WTC11 (cell line): ENCODE measurements around the gene ZNF428. TPM values are rescaled to one million over a fixed set of nuclear protein-coding genes. Genes with fewer than 3 reads are reported as not detected.

Experiments
- ATAC-seq: fragments of 200-7000 bp; cut with Tn5 transposase; 2 replicates; pipeline ENCODE4 v1.10.0; 2021; ENCODE audit warnings: mild to moderate bottlenecking, moderate library complexity
- CTCF ChIA-PET: fragments of 300-600 bp; sonication (Branson Sonifier 250); formaldehyde crosslinking; loops from one replicate; lab custom pipeline; 2021; ENCODE audit warnings: antibody characterized with exemption; lab: Charles Lee
- POLR2A ChIA-PET: fragments of 350-600 bp; sonication (Branson Sonifier 250); formaldehyde crosslinking; loops from one replicate; lab custom pipeline; 2021; ENCODE audit warnings: antibody characterized with exemption; lab: Charles Lee
- DNase-seq: peaks from one replicate; pipeline ENCODE4 v3.0.0; 2021; ENCODE audit warnings: low spot score
- H3K27ac Mint-ChIP-seq: 2 replicates; pipeline ENCODE4 v1.8.0; 2021; ENCODE audit warnings: mixed read lengths
- H3K27me3 Mint-ChIP-seq: 2 replicates; pipeline ENCODE4 v1.8.0; 2021; ENCODE audit warnings: low read depth, mild to moderate bottlenecking, moderate library complexity, mixed read lengths
- H3K36me3 Mint-ChIP-seq: 2 replicates; pipeline ENCODE4 v1.8.0; 2021; ENCODE audit warnings: mixed read lengths
- H3K4me1 Mint-ChIP-seq: 2 replicates; pipeline ENCODE4 v1.8.0; 2022; ENCODE audit warnings: mixed read lengths
- H3K4me3 Mint-ChIP-seq: 2 replicates; pipeline ENCODE4 v1.8.0; 2021; ENCODE audit warnings: mild to moderate bottlenecking, moderate library complexity, mixed read lengths
- H3K9me3 Mint-ChIP-seq: 2 replicates; pipeline ENCODE4 v1.8.0; 2021; ENCODE audit warnings: mixed read lengths
- CREM ChIP-seq: sonication (generic); formaldehyde crosslinking; IDR thresholded peaks from 2 replicates; pipeline ENCODE4 v1.8.1; 2022; ENCODE audit warnings: mild to moderate bottlenecking, missing genetic modification reagents, moderate library complexity
- EMX1 ChIP-seq: fragments of 250-450 bp; sonication (Bioruptor Pico); IDR thresholded peaks from 2 replicates; pipeline ENCODE4 v1.8.0; 2021; ENCODE audit warnings: mild to moderate bottlenecking
- HMGA2 ChIP-seq: fragments of 250-450 bp; sonication (Bioruptor Pico); IDR thresholded peaks from 2 replicates; pipeline ENCODE4 v1.4.0; 2021; ENCODE audit warnings: mild to moderate bottlenecking, moderate library complexity
- IRF2 ChIP-seq: sonication (generic); formaldehyde crosslinking; IDR thresholded peaks from 2 replicates; pipeline ENCODE4 v1.8.0; 2022; ENCODE audit warnings: low read depth, missing genetic modification reagents, borderline replicate concordance
- JUN ChIP-seq: sonication (generic); formaldehyde crosslinking; IDR thresholded peaks from 2 replicates; pipeline ENCODE4 v1.8.0; 2023; ENCODE audit warnings: mild to moderate bottlenecking, missing genetic modification reagents
- KAT7 ChIP-seq: sonication (generic); formaldehyde crosslinking; IDR thresholded peaks from 2 replicates; pipeline ENCODE4 v1.8.1; 2023; ENCODE audit warnings: missing genetic modification reagents, mild to moderate bottlenecking, borderline replicate concordance
- NFATC4 ChIP-seq: fragments of 250-450 bp; sonication (Bioruptor Pico); IDR thresholded peaks from 2 replicates; pipeline ENCODE4 v1.9.0; 2021; ENCODE audit warnings: mild to moderate bottlenecking
- NFE2L1 ChIP-seq: sonication (generic); formaldehyde crosslinking; IDR thresholded peaks from 2 replicates; pipeline ENCODE4 v1.8.1; 2023; ENCODE audit warnings: missing genetic modification reagents
- NR1H2 ChIP-seq: sonication (generic); formaldehyde crosslinking; IDR thresholded peaks from 2 replicates; pipeline ENCODE4 v1.9.0; 2021; ENCODE audit warnings: mild to moderate bottlenecking, moderate library complexity, missing genetic modification reagents
- NR2C2 ChIP-seq: sonication (generic); formaldehyde crosslinking; IDR thresholded peaks from 2 replicates; pipeline ENCODE4 v1.8.0; 2022; ENCODE audit warnings: mild to moderate bottlenecking, missing genetic modification reagents
- OVOL2 ChIP-seq: fragments of 250-450 bp; sonication (Bioruptor Pico); IDR thresholded peaks from 2 replicates; pipeline ENCODE4 v1.9.0; 2021; ENCODE audit warnings: mild to moderate bottlenecking, borderline replicate concordance
- RELA ChIP-seq: sonication (generic); formaldehyde crosslinking; IDR thresholded peaks from 2 replicates; pipeline ENCODE4 v1.8.1; 2022; ENCODE audit warnings: missing genetic modification reagents, mild to moderate bottlenecking, borderline replicate concordance
- RORB ChIP-seq: fragments of 250-450 bp; sonication (Bioruptor Pico); IDR thresholded peaks from 2 replicates; pipeline ENCODE4 v1.9.0; 2021; ENCODE audit warnings: mild to moderate bottlenecking
- SMAD4 ChIP-seq: sonication (generic); formaldehyde crosslinking; IDR thresholded peaks from 2 replicates; pipeline ENCODE4 v1.8.0; 2022; ENCODE audit warnings: mild to moderate bottlenecking, missing genetic modification reagents
- ZNF121 ChIP-seq: sonication (generic); formaldehyde crosslinking; IDR thresholded peaks from 2 replicates; pipeline ENCODE4 v1.8.0; 2023; ENCODE audit warnings: missing genetic modification reagents
- ZNF138 ChIP-seq: sonication (generic); formaldehyde crosslinking; conservative IDR thresholded peaks from 2 replicates; pipeline ENCODE4 v1.8.1; 2022; ENCODE audit warnings: mild to moderate bottlenecking, moderate library complexity, missing genetic modification reagents
- ZNF317 ChIP-seq: sonication (generic); formaldehyde crosslinking; IDR thresholded peaks from 2 replicates; pipeline ENCODE4 v1.8.1; 2023; ENCODE audit warnings: low read depth, mild to moderate bottlenecking, moderate library complexity, missing genetic modification reagents, borderline replicate concordance
- ZNF423 ChIP-seq: fragments of 250-450 bp; sonication (Bioruptor Pico); IDR thresholded peaks from 2 replicates; pipeline ENCODE4 v2.1.2; 2022; ENCODE audit warnings: mild to moderate bottlenecking, moderate library complexity
- ZNF671 ChIP-seq: fragments of 250-450 bp; sonication (Bioruptor Pico); IDR thresholded peaks from 2 replicates; pipeline ENCODE4 v1.8.0; 2021; ENCODE audit warnings: mild to moderate bottlenecking
- total RNA-seq: library from RNA; stranded (reverse); gene quantifications from 3 replicates; pipeline ENCODE4 v1.2.3, GENCODE V29; 2021
- TF ChIP-seq, protein P1 (sequence below): sonication (generic); formaldehyde crosslinking; conservative IDR thresholded peaks from 2 replicates; pipeline ENCODE4 v1.8.1; 2022; ENCODE audit warnings: mild to moderate bottlenecking, missing genetic modification reagents
- TF ChIP-seq, protein P2 (sequence below): fragments of 200-600 bp; IDR thresholded peaks from 2 replicates; pipeline ENCODE4 v1.8.0; 2022; ENCODE audit warnings: antibody characterized with exemption
- TF ChIP-seq, protein P3 (sequence below): sonication (generic); formaldehyde crosslinking; IDR thresholded peaks from 2 replicates; pipeline ENCODE4 v1.8.1; 2023; ENCODE audit warnings: mild to moderate bottlenecking, moderate library complexity, missing genetic modification reagents
- TF ChIP-seq, protein P4 (sequence below): fragments of 250-450 bp; sonication (Bioruptor Pico); IDR thresholded peaks from 2 replicates; pipeline ENCODE4 v1.8.0; 2021; ENCODE audit warnings: mild to moderate bottlenecking
- TF ChIP-seq, protein P5 (sequence below): fragments of 250-450 bp; sonication (Bioruptor Pico); IDR thresholded peaks from 2 replicates; pipeline ENCODE4 v1.9.0; 2021; ENCODE audit warnings: moderate library complexity, mild to moderate bottlenecking, inconsistent platforms, borderline replicate concordance
- TF ChIP-seq, protein P6 (sequence below): sonication (generic); formaldehyde crosslinking; IDR thresholded peaks from 2 replicates; pipeline ENCODE4 v1.8.1; 2022; ENCODE audit warnings: missing genetic modification reagents, borderline replicate concordance

ZNF428 gene
- total RNA-seq, 1 experiment from 2014 or later, result 20.1 TPM

DNA sequence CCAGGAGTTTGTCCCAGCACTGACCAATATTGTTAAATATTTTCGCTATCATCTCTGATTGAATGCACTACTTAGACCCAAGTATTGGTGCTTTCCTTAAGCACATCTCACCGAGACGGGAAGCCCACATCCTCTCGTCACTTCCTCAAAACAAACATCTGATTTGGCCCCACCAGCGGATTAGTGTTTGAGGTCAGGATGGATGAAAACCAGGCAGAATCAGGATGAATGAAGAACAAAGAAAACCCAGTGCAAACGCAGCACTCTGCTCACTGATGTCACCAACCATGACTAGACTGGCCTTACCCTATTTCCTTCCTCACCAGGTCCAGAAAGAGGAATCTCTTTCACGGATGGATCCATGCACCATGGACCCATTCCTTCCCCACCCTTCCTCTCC lies 44.6 kb upstream of the ZNF428 start (continued):
- no peak for TF ChIP-seq IRF2 (CRISPR knock-in tag)
- no peak for TF ChIP-seq ZNF121 (CRISPR knock-in tag)
- no peak for TF ChIP-seq CREM (CRISPR knock-in tag)
- no peak for TF ChIP-seq NFATC4 (CRISPR knock-in tag)

DNA sequence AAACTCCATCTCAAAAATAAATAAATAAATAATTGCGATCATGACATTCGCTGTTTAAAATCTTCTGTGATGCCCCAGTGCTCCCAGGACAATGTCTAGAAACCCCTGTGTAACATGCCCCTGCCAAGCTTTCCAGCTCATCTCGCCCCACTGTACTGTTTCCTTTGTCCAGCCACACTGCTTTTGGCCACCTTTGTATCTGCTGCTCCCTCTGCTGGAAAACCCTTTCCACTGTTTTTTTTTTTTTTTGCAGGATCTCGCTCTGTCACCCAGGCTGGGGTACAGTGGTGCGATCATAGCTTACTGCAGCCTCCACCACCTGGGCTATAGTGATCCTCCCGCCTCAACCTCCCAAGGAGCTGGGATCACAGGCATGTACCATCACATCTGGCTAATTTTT lies 43.1 kb upstream of the ZNF428 start:
- Mint-ChIP-seq H3K27me3 (peaks cover 8% of the 10 kb centered on the region), H3K4me1 (peaks cover 6% of the 10 kb centered on the region), H3K9me3 (no peaks in the 10 kb centered on the region), H3K27ac (no peak overlapping the region; the same call in 1 of the 2 replicates), H3K36me3 (peaks cover 34% of the 10 kb centered on the region), H3K4me3 (no peak overlapping the region)
- TF ChIP-seq, protein P1, sequence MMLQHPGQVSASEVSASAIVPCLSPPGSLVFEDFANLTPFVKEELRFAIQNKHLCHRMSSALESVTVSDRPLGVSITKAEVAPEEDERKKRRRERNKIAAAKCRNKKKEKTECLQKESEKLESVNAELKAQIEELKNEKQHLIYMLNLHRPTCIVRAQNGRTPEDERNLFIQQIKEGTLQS (CRISPR knock-in tag), result no peak
- TF ChIP-seq, protein P2, sequence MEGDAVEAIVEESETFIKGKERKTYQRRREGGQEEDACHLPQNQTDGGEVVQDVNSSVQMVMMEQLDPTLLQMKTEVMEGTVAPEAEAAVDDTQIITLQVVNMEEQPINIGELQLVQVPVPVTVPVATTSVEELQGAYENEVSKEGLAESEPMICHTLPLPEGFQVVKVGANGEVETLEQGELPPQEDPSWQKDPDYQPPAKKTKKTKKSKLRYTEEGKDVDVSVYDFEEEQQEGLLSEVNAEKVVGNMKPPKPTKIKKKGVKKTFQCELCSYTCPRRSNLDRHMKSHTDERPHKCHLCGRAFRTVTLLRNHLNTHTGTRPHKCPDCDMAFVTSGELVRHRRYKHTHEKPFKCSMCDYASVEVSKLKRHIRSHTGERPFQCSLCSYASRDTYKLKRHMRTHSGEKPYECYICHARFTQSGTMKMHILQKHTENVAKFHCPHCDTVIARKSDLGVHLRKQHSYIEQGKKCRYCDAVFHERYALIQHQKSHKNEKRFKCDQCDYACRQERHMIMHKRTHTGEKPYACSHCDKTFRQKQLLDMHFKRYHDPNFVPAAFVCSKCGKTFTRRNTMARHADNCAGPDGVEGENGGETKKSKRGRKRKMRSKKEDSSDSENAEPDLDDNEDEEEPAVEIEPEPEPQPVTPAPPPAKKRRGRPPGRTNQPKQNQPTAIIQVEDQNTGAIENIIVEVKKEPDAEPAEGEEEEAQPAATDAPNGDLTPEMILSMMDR, result peak; percentile 19; the same call in 1 of the 2 replicates
- DNase-seq (no peak), ATAC-seq (peak; percentile 79)
- ChIA-PET POLR2A (interaction anchor here (0.5 to 0.7 kb wide), 4 partner anchors 11 to 511 kb away, joined by 3 to 5 read pairs (median 4); no protein-coding TSS in a partner anchor), CTCF (interaction anchor here (0.5 to 2.5 kb wide), 28 partner anchors 9 to 215 kb away, joined by 3 to 30 read pairs (median 4); partner anchors contain the start of genes IRGQ, ZNF575 and ZNF576)

DNA sequence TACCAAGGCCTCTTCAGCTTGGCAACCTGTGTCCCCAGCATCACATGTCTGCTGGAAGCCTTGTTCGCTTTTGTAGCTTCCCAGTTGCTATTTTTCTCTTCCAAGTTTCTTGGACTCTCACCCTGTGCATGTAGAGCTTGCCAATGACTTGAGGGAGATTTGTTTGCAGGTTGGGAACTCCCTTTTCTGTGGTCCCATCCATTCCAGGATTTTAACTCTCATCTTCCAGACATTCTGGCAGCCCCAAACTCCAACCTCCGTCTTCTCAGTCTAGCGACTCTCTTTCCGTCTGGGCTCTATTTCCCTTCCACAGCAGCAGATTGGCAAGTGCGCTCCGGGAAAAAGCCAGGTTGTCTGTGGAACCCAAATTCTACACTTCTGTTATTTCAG lies 41.5 kb upstream of the ZNF428 start:
- ATAC-seq (no peak), DNase-seq (no peak)
- ChIA-PET POLR2A (no interaction called here), CTCF (interaction anchor here (2.3 to 2.4 kb wide), 2 partner anchors 7 to 142 kb away, joined by 4 to 7 read pairs; no protein-coding TSS in a partner anchor)
- Mint-ChIP-seq H3K9me3 (no peaks in the 10 kb centered on the region), H3K36me3 (peaks cover 28% of the 10 kb centered on the region), H3K27me3 (no peaks in the 10 kb centered on the region; the same call in 1 of the 2 replicates), H3K27ac (no peak overlapping the region), H3K4me1 (no peaks in the 10 kb centered on the region), H3K4me3 (no peak overlapping the region)
- TF ChIP-seq NFE2L1 (CRISPR knock-in tag) (no peak), EMX1 (CRISPR knock-in tag) (no peak), KAT7 (CRISPR knock-in tag) (no peak), NR1H2 (CRISPR knock-in tag) (no peak), RORB (CRISPR knock-in tag) (no peak), ZNF423 (no peak), SMAD4 (CRISPR knock-in tag) (no peak), OVOL2 (CRISPR knock-in tag) (no peak), JUN (CRISPR knock-in tag) (no peak), RELA (CRISPR knock-in tag) (no peak), NR2C2 (CRISPR knock-in tag) (no peak), ZNF317 (no peak), ZNF671 (CRISPR knock-in tag) (no peak), ZNF138 (CRISPR knock-in tag) (no peak), NFATC4 (CRISPR knock-in tag) (no peak), HMGA2 (CRISPR knock-in tag) (no peak)
- TF ChIP-seq, protein P3, sequence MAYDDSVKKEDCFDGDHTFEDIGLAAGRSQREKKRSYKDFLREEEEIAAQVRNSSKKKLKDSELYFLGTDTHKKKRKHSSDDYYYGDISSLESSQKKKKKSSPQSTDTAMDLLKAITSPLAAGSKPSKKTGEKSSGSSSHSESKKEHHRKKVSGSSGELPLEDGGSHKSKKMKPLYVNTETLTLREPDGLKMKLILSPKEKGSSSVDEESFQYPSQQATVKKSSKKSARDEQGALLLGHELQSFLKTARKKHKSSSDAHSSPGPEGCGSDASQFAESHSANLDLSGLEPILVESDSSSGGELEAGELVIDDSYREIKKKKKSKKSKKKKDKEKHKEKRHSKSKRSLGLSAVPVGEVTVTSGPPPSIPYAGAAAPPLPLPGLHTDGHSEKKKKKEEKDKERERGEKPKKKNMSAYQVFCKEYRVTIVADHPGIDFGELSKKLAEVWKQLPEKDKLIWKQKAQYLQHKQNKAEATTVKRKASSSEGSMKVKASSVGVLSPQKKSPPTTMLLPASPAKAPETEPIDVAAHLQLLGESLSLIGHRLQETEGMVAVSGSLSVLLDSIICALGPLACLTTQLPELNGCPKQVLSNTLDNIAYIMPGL (CRISPR knock-in tag), result no peak
- TF ChIP-seq, protein P4, sequence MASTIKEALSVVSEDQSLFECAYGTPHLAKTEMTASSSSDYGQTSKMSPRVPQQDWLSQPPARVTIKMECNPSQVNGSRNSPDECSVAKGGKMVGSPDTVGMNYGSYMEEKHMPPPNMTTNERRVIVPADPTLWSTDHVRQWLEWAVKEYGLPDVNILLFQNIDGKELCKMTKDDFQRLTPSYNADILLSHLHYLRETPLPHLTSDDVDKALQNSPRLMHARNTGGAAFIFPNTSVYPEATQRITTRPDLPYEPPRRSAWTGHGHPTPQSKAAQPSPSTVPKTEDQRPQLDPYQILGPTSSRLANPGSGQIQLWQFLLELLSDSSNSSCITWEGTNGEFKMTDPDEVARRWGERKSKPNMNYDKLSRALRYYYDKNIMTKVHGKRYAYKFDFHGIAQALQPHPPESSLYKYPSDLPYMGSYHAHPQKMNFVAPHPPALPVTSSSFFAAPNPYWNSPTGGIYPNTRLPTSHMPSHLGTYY (CRISPR knock-in tag), result no peak
- TF ChIP-seq, protein P5, sequence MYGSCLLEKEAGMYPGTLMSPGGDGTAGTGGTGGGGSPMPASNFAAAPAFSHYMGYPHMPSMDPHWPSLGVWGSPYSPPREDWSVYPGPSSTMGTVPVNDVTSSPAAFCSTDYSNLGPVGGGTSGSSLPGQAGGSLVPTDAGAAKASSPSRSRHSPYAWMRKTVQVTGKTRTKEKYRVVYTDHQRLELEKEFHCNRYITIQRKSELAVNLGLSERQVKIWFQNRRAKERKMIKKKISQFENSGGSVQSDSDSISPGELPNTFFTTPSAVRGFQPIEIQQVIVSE (CRISPR knock-in tag), result no peak
- TF ChIP-seq, protein P6, sequence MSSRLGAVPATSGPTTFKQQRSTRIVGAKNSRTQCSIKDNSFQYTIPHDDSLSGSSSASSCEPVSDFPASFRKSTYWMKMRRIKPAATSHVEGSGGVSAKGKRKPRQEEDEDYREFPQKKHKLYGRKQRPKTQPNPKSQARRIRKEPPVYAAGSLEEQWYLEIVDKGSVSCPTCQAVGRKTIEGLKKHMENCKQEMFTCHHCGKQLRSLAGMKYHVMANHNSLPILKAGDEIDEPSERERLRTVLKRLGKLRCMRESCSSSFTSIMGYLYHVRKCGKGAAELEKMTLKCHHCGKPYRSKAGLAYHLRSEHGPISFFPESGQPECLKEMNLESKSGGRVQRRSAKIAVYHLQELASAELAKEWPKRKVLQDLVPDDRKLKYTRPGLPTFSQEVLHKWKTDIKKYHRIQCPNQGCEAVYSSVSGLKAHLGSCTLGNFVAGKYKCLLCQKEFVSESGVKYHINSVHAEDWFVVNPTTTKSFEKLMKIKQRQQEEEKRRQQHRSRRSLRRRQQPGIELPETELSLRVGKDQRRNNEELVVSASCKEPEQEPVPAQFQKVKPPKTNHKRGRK (CRISPR knock-in tag), result no peak
